KMS-11 (cell line): ENCODE measurements around the gene GMPPA.
A peak's percentile ranks its signal among the peaks of the same experiment; 100 is the strongest.

ENCODE experiments used
- H2AFZ ChIP-seq: fragments of 200-600 bp; sonication (generic); 2 replicates; pipeline ENCODE4 v1.6.1; 2016; ENCODE audit warnings: antibody characterized with exemption, mixed run types, low read depth
- H3K27ac ChIP-seq: fragments of 200-600 bp; sonication (generic); 2 replicates; pipeline ENCODE4 v1.6.1; 2016; ENCODE audit warnings: mild to moderate bottlenecking, mixed run types
- H3K27me3 ChIP-seq: fragments of 200-600 bp; sonication (generic); 2 replicates; pipeline ENCODE4 v1.6.1; 2017; ENCODE audit warnings: mild to moderate bottlenecking, low read depth, mixed run types, moderate library complexity; ENCODE audit not compliant: insufficient read depth
- H3K36me3 ChIP-seq: fragments of 200-600 bp; sonication (generic); 2 replicates; pipeline ENCODE4 v1.6.1; 2017; ENCODE audit warnings: mild to moderate bottlenecking, mixed run types; ENCODE audit not compliant: insufficient read depth
- H3K4me1 ChIP-seq: fragments of 200-600 bp; sonication (generic); 2 replicates; pipeline ENCODE4 v1.6.1; 2016; ENCODE audit warnings: mild to moderate bottlenecking, low read depth, mixed run types; ENCODE audit not compliant: poor library complexity, severe bottlenecking
- H3K4me2 ChIP-seq: fragments of 200-600 bp; sonication (generic); 2 replicates; pipeline ENCODE4 v1.7.0; 2016; ENCODE audit warnings: mild to moderate bottlenecking, mixed run types
- H3K4me3 ChIP-seq: fragments of 200-600 bp; sonication (generic); IDR thresholded peaks from 2 replicates; pipeline ENCODE4 v1.6.1; 2017; ENCODE audit warnings: low read depth, low read length, mixed read lengths; ENCODE audit not compliant: insufficient read depth
- H3K79me2 ChIP-seq: fragments of 200-600 bp; sonication (generic); 2 replicates; pipeline ENCODE4 v1.6.1; 2016; ENCODE audit warnings: low read depth, mixed run types; ENCODE audit not compliant: insufficient read depth
- H3K9ac ChIP-seq: fragments of 200-600 bp; sonication (generic); 2 replicates; pipeline ENCODE4 v1.6.1; 2016; ENCODE audit warnings: mild to moderate bottlenecking, mixed run types
- H4K20me1 ChIP-seq: fragments of 200-600 bp; sonication (generic); 2 replicates; pipeline ENCODE4 v1.6.1; 2016; ENCODE audit warnings: mild to moderate bottlenecking, mixed run types; ENCODE audit not compliant: insufficient read depth
- CTCF ChIP-seq: fragments of 200-600 bp; sonication (generic); conservative IDR thresholded peaks from 2 replicates; pipeline ENCODE4 v1.6.1; 2017; ENCODE audit warnings: low read depth, mild to moderate bottlenecking, antibody characterized with exemption, low read length, moderate library complexity, mixed read lengths

GMPPA gene

GRCh38 chr2:219497495-219498279 is 1.0 kb upstream of the GMPPA start:
- no peaks in the 10 kb centered on the region for H3K79me2 ChIP-seq

GRCh38 chr2:219499058-219499307 is 292 bp downstream of the GMPPA start:
- Histone ChIP-seq H4K20me1 (no peaks in the 10 kb centered on the region), H3K4me3 (peak overlapping the region; percentile 41), H3K36me3 (no peaks in the 10 kb centered on the region), H3K27ac (0 out of 2 replicates have a peak overlapping the region, but pooled peaks have one; percentile 8), H3K4me2 (peak overlapping the region; percentile 97), H3K9ac (peak overlapping the region; percentile 87), H3K4me1 (peaks cover 13% of the 10 kb centered on the region), H2AFZ (peak overlapping the region; percentile 95), H3K27me3 (peaks cover 13% of the 10 kb centered on the region), H3K79me2 (no peaks in the 10 kb centered on the region)
- no peak for TF ChIP-seq CTCF

More at GRCh38 chr2:219497495-219498279, 1.0 kb upstream of the GMPPA start:
- no peaks in the 10 kb centered on the region for H4K20me1 ChIP-seq
- peak overlapping the region; percentile 87; the same call in 1 of the 2 replicates for H3K9ac ChIP-seq
- H3K27ac ChIP-seq, result no peak overlapping the region
- H3K4me2 ChIP-seq, result peak overlapping the region; percentile 97
- peak overlapping the region; percentile 78 for H3K4me3 ChIP-seq
- peaks cover 13% of the 10 kb centered on the region for H3K4me1 ChIP-seq
- peak overlapping the region; percentile 95 for H2AFZ ChIP-seq
- H3K27me3 ChIP-seq, result peaks cover 24% of the 10 kb centered on the region
- H3K36me3 ChIP-seq, result no peaks in the 10 kb centered on the region
- no peak for TF ChIP-seq CTCF

- Histone ChIP-seq H3K9ac (peak overlapping the region; percentile 87; the same call in 1 of the 2 replicates), H3K4me3 (no peak overlapping the region), H2AFZ (no peak overlapping the region; the same call in 1 of the 2 replicates), H3K79me2 (no peaks in the 10 kb centered on the region), H3K27me3 (peaks cover 7% of the 10 kb centered on the region), H3K36me3 (no peaks in the 10 kb centered on the region), H3K27ac (no peak overlapping the region), H3K4me2 (peak overlapping the region; percentile 97), H3K4me1 (peaks cover 13% of the 10 kb centered on the region), H4K20me1 (no peaks in the 10 kb centered on the region)
- no peak for TF ChIP-seq CTCF
These were observed 864 bp downstream of the GMPPA start for GRCh38 chr2:219499555-219499954.

- H3K27me3 ChIP-seq, result peaks cover 2% of the 10 kb centered on the region
- no peaks in the 10 kb centered on the region for H3K79me2 ChIP-seq
- H3K4me3 ChIP-seq, result no peak overlapping the region
- no peak overlapping the region; the same call in 1 of the 2 replicates for H3K4me2 ChIP-seq
- H2AFZ ChIP-seq, result no peak overlapping the region
- no peak overlapping the region for H3K9ac ChIP-seq
- peaks cover 13% of the 10 kb centered on the region for H3K4me1 ChIP-seq
- peak; percentile 34; the same call in 1 of the 2 replicates for TF ChIP-seq CTCF
- no peaks in the 10 kb centered on the region for H3K36me3 ChIP-seq
- no peak overlapping the region for H3K27ac ChIP-seq
- no peaks in the 10 kb centered on the region for H4K20me1 ChIP-seq
These were observed 1.4 kb downstream of the GMPPA start for GRCh38 chr2:219500135-219500534.
